ENCODE results near the gene RHCG.

- TF ChIP-seq, protein P1, sequence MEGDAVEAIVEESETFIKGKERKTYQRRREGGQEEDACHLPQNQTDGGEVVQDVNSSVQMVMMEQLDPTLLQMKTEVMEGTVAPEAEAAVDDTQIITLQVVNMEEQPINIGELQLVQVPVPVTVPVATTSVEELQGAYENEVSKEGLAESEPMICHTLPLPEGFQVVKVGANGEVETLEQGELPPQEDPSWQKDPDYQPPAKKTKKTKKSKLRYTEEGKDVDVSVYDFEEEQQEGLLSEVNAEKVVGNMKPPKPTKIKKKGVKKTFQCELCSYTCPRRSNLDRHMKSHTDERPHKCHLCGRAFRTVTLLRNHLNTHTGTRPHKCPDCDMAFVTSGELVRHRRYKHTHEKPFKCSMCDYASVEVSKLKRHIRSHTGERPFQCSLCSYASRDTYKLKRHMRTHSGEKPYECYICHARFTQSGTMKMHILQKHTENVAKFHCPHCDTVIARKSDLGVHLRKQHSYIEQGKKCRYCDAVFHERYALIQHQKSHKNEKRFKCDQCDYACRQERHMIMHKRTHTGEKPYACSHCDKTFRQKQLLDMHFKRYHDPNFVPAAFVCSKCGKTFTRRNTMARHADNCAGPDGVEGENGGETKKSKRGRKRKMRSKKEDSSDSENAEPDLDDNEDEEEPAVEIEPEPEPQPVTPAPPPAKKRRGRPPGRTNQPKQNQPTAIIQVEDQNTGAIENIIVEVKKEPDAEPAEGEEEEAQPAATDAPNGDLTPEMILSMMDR (IDR thresholded peaks at IDR 0.05; ENCODE audit: low read length): no peak
- TF ChIP-seq EZH2 (IDR thresholded peaks at IDR 0.05; ENCODE audit: borderline replicate concordance, low read length): no peak
These were observed 6.6 kb upstream of the RHCG start for GRCh38 chr15:89502867-89503595.

All from OCI-LY1 (cell line).